HG03097 (cell line): Measurements from ENCODE around the gene ABCD3.

Experiments used
- ATAC-seq: cut with Tn5 transposase; IDR thresholded peaks from one replicate; pipeline ENCODE4 v1.9.1; 2021; ENCODE audit not compliant: unreplicated experiment, low FRiP score

The ABCD3 gene

DNA sequence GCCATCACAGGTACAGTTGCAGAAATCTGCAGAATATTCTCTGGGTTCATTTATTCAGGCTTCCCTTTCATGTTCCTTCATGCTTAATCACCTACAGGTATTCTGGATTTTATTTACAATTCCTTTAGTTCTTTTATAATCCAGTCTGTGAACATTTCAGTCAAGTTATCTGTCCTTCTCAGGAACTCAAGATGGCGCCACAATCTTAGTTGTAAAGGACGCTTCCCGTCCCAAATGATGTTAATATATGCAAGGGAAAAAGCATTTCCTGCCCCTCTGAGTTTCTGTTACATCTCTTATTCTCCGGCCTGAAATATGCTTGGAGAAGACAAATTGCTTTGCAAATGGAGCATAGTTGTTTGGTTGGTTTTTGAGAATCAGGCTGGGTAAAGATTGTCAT lies 104.1 kb downstream of the ABCD3 start:
- no peak for ATAC-seq

- ATAC-seq = no peak
These were observed 106.3 kb downstream of the ABCD3 start for GRCh38 chr1:94524531-94524930.

- no peak for ATAC-seq
These were observed 108.2 kb downstream of the ABCD3 start for GRCh38 chr1:94526152-94526980.

DNA sequence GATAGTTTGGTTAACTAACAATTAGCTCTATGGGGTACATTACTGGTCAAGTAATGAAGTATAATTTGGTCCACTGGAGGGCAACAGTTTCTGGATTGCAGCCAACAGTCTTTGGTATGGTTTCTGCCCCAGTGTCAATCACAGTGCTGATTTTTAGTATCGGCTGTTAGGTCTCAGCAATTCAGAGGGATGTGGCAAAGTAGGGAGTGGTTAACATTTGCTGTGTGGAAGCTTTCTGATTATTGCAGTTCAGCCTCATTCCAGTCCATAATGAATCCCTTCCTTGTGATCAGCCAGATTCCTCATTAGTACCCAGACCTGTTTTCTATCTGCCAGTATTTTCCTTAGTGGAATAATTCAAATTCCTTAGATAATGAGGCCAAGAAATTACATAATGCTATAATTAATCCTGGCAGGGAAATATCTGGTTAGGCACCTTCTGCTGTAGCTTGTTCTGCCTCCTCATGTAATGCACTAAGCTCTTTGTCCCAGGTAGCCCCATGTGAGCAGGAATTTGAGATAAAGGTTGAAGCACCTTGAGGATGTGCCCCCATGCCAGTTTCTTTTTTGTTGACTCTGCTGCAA lies 109.3 kb downstream of the ABCD3 start:
- no peak for ATAC-seq

GRCh38 chr1:94528299-94528698 lies 110.1 kb downstream of the ABCD3 start:
- no peak for ATAC-seq

DNA sequence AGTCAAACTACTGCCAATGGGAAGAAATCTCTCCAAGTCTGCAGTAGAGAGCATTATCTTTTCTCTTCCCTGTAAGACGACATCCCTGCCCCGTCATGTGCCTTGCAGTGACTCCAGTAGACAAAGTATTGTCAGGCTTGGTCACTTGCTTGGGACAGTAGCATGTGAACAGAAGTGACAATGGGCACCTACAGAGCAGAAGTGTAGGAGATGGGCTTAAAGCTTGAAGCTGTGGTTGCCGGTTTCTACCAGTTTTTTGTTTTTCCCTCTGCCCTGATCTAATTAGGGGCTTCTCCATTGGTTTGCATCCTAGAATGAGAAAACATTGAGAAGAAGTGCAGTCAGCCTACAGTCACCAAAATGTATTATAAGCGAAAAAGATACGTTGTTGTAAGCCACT lies 110.6 kb downstream of the ABCD3 start:
- ATAC-seq = no peak

GRCh38 chr1:94529416-94529815 lies 111.2 kb downstream of the ABCD3 start:
- ATAC-seq = no peak

DNA sequence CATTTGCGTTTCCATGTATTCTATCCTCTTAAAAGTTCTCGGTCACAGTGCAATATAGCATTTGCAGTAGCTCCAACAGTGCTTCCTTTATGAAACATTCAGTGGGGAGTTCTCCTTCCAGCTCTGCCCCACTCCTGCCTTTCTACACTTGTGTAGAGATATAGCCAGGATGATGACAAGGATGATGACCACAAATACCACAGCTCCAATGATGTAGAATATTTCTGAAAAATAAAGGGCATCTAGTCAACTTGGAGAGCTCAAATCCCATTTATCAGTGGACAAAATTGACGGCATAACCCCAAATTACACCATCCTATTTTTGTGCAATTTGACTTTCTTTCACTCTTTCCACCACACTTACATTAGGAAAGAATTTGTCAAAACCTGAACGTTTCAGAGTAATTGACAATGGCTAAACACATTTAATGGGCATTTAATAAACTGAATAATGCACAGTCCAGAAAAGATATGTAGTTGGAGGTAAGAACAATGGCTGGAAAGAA lies 112.2 kb downstream of the ABCD3 start:
- ATAC-seq = no peak

- ATAC-seq = no peak
These were observed 113.5 kb downstream of the ABCD3 start for GRCh38 chr1:94531664-94532063.

GRCh38 chr1:94532077-94532476 lies 113.9 kb downstream of the ABCD3 start:
- no peak for ATAC-seq

GRCh38 chr1:94535095-94535494 lies 116.9 kb downstream of the ABCD3 start:
- ATAC-seq = no peak

DNA sequence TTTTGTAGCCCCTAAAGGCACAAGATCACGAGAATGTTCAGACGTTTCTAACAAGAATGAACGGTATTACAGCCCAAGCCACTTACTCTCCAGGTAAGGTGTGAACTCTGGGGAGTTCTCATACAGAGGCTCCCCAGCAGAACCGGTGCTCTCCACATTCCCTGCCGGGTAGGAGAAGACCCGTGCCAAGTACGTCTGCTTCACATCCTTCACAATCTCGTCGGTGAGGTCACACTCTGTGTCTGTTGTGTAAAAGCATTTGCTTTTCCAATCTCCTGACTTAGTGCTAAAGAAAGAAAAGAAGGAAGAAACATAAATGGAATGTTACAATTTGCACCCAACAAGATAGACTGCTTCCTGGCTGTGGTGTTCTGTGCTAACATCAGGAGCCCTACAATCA lies 117.7 kb downstream of the ABCD3 start:
- ATAC-seq = no peak

- ATAC-seq = no peak
These were observed 119.1 kb downstream of the ABCD3 start for GRCh38 chr1:94537254-94537653.

DNA sequence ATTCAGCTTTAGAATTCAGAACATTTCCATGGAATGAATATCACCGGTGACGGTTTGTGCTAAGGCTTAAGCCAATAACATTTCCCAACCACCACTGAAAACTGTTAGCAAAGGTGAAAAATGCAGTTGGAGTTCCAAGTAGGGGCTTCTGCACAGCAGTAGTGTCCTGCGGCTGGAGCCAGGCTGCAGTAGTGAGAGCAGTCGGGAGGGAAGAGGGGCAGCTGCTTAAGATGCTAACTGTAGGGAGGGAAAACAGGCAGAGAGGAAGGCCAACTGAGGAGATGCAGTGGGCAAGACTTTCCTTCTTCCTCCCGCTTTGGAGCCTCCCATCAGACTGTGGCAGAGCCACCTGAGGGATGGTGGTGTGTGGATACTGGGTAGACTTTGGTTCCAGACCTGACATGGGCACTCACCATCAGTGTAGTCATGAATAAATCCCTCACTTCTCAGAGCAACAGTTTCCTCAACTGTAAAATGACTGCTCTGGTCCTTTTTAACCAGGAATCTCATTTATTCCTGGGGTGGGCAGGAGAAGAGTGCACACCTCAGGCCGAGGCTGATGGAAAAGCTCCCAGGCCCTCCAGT lies 120.1 kb downstream of the ABCD3 start:
- no peak for ATAC-seq

DNA sequence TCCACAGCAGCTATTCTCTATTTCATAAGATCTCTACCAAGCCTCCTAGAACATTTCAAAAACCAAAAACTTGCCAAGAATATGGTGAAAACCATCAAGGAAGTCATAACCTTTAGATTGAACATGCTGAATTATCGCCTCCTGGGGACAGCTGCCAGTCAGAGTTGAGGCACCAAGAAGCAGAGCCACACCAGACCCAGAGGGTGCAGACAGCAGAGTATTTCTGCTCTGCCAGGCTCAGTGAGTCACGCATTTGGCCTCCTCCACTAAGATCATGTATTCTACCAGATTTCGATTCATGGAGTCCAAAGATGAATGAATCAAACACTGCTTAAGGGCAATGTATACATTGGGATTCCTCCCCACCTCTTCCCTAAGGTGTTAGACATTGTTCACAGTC lies 121.3 kb downstream of the ABCD3 start:
- no peak for ATAC-seq

- ATAC-seq = no peak
These were observed 122.5 kb downstream of the ABCD3 start for GRCh38 chr1:94540440-94541245.

DNA sequence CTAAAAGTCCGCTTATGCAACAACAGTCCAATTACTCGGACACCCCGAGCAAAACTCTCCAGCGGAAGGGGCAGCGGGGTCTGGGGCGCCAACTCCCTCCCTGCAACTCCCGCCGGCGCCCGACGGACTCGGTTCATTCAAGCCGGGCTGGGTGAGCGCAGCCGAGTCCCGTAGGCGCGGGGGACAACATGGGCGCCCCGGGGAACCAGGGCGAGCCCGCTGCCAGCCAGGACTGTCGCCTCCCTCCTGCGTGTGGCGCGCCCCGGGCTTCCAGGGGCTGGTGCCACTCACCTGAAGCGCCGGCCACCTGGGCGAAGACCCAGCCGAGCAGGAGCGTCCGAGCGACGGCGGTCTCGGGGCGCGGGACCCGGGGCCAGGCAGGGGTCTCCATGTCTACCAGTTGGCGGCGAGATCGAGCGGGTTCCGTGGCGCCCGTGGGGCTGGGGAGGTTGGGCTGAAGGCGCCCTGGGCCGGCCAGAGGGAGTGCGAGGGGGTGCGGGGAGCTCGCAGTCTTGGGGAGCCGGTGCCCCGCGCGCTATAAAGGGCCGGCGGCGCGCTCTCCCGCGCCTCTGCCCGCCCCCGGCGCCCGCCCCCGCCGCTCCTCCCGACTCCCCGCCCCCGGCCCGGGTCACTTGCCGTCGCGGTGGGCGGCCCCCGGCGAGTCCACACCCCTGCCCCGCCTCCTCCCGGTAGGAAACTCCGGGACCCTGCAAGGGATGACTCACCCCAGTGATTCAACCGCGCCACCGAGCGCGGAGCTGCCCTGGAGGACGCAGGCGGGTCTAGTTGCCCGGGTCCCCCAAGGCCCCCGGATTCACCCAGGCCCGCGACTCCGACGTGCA lies 123.3 kb downstream of the ABCD3 start, which contains the start of gene F3:
Gene F3 (minus strand): TSS at position 514 of the 842 bp plus-strand sequence. CDS start 123 bp downstream, at position 391.
- ATAC-seq = peak; percentile 48

- no peak for ATAC-seq
These were observed 124.1 kb downstream of the ABCD3 start for GRCh38 chr1:94542088-94542870.

DNA sequence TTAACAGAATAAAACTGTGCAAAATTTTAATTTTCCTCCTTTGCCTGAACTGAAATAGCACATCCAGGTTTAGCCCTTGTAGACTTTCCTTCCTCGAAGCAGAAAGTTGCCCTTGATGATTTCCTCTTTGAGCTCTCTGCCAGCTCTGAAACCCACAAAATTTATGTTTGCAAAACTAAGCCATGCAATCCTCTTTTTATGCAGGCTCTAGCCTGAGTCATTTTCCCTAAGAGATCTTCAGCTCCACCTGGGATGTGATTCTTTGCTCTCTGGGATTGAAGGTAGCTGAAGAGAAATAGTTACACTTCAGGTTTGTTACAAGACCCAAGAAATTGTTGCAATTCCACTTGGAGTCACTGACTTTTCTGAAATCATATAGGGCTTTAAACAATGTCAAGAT lies 124.8 kb downstream of the ABCD3 start:
- no peak for ATAC-seq
